Stimulated activated naive CD4-positive, alpha-beta T cell treated with Interleukin-2 at 50 U/mL for 16 hours (primary cell): Measurements from ENCODE around the gene ABCA4.
A peak's percentile ranks its signal among the peaks of the same experiment; 100 is the strongest.

Experiments used
- DNase-seq: peaks from one replicate; lab custom pipeline; 2025; lab: John Stamatoyannopoulos, UW

Gene ABCA4

DNA sequence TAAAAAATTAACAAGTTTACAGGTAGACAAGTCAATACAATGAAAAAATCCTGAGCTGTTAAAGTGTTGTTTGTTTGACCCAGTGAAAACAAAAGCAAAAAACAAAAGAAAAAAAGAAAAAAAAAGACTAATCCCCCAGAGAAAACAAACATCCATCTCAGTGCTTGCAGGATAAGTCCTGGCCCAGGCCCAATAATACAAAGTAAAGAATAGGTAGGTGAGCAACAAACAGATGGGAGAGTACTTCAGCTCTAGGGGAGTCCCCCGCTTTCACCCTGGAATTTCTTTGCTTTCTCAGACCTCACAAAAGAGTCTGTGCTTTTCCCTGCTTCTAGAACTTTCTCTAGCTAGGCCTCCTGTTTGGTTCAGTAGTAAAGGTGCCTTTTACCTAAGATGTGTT is 70.3 kb downstream of the ABCA4 start:
- no peak for DNase-seq

DNA sequence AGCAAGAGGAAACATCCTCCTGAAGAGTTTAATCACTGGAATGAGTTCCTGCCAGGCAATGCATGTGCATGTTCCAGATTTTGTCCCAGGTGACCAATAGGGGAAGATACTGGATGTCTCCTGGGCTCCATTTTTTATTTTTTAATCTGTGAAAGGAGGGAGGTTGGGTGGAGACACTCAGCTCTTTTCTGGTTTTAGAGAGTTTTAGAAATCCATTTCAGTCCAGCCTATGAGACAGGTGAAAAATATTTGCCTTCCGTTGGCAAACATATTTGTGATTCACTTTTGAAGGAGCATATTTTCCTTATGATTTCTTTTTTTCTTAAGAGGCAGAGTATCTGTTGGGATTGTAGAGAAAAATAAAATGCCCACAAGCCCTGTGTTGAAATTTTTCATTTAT is 70.7 kb downstream of the ABCA4 start:
- DNase-seq = no peak

DNA sequence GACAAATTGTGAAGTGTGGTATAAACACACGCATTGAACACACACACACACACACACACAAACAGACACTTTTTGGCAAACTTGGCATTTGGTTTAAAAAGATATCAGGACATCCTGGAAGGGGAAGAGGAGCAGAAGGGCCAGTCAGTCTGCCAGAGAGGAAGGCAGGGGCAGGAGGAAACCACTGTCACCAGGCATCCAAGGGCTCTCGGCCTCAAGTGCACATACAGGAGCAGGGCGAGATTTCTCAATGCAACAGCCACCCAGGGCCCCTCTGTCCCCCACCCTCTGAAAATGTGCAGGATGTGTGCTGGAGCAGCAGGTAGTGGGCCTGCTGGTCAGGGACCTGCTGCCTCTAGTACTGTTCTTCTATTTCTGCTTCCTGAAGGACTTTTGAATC is 71.2 kb downstream of the ABCA4 start:
- DNase-seq = no peak

DNA sequence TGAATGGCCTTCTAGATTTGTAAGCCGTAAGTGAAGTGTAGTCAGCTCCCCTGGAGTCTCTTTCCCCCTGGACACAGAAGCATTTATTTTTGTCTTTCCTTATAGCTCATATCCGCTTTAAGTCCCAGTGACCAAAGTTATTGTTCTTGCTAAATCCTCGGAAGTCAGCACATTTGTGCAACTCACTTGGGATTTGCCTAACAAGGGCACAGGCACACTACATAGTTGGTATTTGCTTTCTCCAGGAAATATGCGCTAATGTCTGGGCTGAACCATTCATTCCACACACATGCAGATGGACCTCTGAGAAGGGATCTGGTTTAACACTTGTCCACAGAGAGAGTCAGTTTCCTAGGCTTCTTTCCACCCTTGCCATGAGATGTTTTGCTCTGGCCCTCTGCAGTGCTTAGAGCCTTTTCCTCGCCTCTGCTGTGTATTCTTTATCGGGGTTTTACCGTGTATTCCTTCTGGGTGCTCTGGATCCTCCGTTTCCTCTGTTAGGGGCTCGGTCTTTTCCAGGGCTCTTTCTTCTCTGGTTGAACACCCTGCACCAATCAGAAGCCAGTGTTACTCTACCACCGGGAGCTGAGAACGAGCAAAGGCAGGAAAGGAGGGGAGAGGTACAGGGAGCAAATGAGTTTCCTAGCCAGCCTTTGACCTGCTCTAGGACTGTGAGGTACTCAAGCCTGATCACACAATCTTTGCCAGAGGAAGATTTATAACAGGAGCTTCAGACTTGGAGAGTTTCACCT is 72.4 kb downstream of the ABCA4 start:
- no peak for DNase-seq

DNA sequence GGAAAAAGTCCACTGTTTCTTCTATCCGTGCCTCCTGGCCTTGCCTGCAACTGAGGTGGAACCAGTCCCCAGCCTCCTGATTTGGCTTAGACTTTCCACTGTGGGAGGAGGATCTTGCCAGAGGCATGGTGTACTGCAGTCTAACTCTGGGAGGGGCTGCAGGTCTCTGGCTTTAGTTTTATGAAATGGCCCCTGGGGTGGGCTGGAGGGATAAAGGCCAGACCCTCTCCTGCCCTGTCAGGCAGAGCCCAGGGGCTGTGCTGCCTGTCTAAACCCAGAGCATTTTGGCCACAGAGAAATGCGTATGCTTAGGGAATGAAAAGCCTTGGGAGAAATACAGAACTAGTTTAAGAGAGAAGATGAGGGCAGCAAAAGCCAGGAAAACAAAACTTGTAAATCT is 73.0 kb downstream of the ABCA4 start:
- DNase-seq = no peak

DNA sequence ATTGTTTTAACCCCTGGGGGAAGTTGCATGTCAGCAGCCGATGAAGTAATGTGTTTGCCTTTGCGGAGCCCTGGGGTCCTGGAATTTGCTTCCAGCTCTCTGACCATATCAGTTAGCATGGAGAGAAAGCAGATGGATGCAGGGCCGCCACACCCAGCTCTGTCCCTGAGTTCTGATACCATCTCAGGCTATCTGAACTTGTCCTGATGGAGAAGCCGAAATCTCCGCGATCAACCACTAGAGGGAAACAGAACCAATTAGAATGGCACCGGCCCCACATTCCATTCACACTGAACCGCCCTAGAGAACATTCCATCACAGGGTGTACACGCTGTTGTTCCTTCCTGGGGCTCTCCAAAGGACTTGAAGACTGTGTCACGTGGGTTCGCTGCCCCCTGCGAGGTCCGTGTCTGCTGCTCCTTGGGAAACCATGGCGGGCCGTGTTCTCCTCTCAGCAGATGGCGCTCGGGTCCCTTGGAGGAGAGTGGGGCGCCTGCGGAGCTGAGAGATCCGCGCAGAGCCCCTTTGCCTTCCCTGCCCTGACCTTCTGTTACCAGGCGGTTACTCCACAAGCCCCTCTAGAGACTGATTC is 75.4 kb downstream of the ABCA4 start:
- DNase-seq = no peak

DNA sequence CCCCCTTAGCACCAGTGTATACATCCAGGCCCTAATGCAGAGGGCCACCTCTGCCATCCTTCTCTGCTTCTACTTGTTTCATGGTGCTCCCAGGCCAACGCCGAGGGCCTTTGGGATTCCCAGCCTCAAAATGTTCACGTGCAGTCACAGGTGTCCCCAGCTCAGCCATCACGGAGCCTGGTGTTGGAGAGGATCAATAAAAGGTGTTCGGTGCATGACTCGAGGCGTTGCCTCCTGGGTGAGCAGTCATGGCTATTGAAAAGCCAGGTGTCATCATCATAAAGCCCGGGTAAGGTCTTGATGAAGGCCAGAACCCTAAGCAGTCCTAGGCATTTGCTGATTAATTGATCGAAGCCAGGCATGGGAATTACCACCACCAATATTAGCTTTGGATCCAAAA is 76.1 kb downstream of the ABCA4 start:
- DNase-seq = no peak

DNA sequence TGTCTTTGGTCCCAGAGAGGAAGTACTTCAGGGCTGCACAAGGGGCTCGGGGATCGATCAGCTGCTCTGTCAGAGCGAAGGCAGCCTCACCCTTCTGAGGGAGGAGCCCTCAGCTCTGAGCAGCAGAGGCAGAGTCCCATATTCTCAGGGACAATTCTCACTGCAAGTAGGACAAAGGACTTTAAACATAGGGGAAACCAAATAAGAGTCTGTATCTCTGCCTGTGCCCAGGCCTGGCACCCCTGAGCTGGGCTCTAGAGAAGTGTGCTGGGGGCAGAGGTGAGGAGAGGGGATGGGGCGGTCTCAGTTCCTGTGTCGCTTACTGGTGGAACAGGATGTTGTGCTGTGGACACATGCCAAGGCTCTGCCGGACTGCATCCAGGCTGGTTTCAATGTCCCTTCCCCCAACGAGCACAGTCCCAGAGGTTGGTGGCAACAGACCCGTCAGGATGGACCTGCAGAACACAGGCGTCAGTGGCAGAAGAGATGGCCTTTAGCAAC is 76.6 kb downstream of the ABCA4 start:
- DNase-seq = no peak

DNA sequence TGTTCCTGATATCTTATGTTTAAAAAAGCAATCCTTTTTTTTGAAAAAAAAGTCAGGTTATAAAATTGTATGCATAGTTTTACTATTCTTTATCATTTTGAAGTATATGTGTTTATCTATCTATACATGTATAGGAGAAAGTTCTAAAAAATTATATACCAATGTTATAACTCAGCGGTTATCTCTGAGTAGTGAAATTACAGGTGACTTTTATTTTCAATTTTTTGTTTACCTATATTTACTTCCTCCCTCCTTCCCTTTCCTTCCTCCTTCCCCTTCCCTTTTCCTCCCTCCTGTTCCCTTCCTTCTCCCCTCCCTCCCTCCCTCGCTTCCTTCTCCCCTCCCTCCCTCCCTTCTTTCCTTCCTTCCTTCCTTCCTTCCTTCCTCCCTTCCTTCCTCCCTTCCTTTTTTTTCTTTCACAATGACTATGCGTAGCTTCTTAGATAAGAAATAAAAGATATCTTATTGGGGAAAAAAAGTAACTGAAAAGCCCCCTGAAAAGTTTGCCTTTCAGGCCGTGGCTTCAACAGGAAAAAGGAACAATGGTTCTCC is 77.1 kb downstream of the ABCA4 start:
- no peak for DNase-seq

DNA sequence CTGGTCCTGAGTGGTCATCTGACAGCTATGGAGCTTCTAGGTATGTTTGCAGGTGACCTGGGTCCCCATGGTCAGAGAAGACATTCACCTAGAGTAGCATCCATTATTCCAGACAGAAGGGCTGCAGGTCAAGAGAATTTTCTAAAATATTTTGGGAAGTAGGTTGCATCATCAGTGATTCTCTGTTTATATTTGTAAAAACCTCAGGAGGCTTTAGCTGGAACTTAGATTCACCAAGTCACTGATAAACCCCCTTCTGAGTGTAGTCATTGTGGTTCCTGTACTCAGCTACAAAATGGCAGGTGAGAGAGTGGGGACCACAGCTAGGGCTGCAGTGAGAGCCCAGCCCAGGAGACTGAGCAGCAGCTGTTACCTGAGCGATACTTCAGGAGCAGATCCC is 78.6 kb downstream of the ABCA4 start:
- DNase-seq = no peak

DNA sequence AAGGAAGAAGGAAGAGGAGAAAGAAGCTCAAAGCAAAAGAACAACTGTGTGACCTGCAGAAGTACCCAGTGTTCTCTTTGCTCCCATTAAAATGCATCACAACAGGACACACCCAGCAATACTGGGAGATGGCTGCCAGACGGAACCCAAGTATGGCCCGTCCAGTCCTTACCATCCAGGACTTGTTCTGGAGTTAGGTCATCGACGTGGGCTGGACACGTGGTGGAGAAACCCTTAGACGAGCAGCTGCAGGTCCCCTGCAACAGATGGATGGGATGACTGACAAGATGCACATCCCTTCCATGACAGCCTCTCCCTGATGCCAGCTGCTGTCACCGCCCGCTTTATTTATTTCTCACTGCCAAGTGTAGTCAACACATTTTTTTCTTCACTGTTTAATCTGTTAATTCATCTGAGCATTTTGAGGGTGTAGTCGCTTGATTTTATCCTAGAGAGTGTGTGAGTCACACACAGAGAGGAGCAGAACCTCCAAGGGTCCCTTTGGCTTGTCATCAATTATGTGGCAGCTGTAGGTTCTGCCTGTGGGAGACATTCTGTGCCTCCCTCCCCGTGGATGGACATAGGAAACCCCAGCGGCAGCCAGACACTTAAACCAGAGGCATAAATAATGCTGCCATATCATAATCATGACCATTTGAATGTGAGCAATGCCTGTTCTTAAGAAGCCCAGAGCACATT is 80.9 kb downstream of the ABCA4 start:
- DNase-seq = no peak

DNA sequence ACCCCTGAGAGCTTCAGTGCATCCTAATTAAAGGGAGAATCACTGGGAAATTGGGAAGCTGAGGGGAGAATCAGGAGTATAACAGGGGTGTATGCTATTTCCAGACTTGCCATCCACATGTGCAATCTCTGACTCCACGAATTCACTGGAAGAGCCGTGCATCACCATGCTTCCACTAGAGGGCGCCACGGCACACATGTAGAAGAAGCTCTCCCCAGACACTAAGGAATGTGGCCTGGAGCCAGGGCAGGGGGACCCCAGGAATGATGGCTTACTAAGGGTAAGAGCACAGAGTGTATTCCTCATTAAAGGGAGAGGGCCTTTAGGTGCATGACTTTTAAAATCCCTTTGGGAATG is 81.5 kb downstream of the ABCA4 start:
- DNase-seq = peak; percentile 8

DNA sequence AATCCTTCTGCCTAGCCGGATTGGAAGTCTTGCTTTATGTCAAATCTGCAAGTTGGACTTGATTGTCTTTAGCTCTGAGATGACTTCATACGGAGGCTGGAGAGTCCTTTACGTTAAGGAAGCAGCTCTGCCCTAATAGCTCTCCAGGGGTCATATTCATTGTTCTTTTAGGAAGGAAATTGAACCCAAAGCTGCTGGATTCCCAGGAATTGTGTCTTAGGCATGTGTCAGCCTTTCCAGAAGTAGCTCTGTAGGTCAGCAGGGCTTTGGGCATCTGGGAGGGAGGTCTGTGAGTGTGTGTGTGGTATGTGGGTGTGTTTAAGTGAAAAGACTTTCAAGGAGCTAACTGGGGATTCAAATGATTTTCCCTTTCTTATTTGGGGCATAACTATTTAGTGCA is 82.4 kb downstream of the ABCA4 start:
- no peak for DNase-seq

DNA sequence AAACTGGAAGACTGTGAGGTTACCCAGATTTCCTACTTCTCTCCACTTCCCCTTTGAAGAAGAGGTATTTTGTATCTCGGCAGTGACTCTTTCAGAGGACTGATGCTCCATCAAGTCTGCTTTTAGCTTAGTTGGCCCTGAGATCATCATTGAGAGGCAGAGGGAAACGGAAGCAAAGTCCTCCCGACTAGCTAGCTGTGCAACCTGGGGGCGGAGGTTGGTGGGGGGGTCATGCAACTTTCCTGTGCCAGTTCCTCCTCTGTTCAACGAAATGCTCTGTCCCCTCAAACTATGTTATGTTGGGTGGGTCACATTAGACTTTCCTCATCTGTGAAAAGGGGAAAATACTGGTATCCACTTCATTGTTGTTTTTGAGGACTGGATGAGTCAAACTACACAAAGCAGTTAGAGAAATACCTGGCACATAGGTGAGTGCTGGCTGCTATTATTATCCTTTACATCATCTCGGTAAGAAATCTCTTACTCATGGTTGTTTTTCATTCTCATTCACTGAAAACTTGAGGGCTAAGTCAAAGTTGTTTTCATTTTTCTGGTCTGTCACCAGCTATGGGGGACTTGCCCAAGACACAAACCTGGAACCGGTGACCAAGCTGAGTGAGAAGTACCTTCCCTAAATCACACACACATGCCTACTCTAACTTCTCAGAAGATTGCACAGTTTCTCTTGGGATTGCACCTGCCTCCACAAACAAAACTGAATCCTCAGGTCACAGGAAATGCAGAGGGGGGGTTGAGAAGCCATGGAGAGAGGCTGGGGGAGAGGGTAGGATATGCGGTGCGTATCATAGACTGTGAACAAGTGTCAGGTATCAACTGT is 83.3 kb downstream of the ABCA4 start:
- no peak for DNase-seq

DNA sequence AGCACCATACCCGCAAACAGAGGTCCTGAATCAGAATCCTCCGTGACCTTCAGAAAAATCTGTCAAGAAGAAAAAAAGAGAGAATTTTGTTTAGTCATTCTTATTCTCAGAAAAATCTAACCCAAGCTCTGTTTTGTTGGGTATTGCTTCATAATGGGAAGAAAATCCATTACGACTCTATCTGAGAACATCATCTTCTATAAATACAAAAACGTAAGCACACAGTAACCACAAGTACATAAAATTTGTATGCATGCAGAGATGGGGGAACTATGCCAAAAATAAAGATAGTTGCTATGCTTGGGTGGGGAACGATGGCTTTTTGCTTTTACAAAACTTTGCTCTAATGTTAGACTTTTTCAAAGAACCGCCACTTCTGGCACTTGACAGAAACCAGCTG is 84.2 kb downstream of the ABCA4 start:
- no peak for DNase-seq

DNA sequence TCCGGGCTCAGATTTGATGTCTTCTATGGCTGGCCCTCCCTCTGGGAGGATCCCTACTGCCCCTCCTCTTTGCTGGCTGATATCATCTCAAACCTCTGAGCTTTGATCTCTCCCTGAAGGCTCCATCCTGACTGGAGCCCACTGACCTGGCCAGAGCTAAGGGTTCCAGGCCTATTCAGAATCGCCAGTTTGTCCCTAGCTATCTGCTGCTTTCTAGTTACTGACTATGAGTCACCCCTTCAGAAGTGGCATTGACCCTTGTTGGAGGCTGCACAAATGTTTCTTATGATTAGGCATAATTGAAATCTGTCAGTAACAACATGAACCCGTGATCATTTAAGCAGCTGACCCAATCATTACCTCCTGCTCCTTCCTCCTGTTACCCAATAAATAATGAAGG is 87.1 kb downstream of the ABCA4 start:
- no peak for DNase-seq

DNA sequence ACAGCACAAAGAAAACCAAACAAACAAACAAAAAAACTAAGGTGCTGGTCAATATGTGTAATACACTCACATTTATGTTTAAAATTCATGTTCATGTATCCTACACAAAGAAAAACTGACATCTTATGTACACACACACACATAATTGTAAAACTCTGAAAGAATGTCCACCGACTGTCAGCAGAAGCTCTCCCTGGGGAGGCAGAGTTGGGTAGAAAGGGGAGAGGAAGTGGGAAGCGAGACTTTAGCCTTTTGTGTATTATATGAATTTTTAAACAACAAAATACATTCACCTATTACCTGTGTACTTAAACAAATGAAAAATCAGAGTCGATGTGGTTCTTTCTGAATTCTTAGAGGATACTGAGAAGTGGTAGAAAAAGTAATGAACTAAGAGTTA is 88.3 kb downstream of the ABCA4 start:
- DNase-seq = no peak

DNA sequence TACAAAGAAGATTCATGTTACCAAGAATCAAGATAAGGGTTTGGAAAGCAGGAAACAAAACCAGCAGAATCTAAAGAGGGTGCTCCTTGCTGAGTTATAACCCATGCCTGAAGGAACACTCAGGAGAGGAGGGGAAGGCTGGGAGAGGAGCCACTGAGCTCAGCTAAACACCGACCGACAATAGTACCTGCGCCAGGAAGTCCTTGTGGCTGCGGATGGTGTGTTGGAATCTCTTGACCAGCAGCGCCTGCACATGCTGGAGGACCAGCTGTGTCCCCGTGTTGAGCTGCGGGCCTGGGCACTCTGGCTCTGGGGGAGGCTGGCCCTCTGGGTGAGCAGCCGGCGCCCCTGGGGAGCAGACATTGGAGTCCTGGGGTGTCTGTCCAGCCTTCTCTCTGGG is 89.4 kb downstream of the ABCA4 start:
- DNase-seq = no peak

DNA sequence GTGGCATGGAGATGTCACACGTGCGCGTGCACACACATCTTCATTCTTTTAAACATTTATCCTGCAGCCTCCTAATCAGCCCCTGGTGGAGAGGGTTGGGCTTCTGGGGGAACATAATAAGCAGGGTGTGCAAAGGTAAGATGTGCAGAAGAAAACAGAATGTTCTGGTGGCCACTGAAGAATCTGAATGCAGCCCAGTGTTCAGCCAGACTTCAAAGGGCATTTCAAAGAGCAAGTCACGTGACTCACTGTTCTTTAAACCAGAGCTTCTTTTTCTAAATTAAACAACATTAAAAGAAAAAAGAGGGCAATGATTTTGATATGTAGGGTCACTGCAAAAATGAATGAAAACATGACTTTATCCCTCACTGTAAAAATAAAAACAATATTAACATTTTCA is 89.8 kb downstream of the ABCA4 start:
- no peak for DNase-seq

DNA sequence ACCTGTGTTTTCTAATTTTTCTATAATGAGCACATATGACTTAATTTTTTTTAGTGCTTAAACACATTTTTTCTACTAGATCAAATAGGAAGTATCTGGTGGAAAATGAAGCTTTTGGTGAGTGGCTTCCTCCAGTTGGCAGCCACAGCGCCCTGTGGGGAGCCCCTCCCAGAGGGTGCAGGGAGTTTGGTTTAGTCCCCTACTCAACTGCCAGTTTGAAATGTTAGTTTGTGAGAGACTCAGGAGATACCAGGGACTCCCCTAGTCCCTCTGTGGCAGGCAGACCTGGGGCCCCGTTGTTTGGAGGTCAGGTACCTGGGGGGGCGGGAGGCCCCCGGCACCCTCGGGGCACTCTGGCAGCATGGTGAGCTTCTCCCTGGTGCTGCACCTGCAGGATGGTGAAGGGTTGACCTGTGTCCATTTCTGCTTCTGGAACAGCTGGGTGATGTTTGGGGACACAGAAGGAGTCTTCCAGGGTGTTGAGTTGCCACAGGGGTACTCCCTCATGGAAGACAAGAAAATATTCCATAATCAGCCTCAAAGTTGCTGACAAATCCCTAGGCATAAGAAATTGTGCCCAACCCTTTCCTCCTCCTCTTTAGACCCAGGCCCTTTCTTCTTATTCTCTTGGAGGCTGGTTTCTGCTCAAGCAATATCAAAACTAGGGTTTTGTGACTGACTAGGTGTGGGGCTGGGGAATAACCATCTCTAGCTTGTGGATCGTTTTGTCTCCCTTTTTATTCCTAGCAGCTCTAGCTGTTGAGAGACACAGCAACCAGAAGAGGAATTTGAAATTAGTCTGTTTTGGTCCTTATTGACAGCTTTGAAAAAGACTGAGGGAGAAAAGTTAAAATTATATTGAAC is 91.6 kb downstream of the ABCA4 start:
- DNase-seq = no peak
